Neutrophil (primary cell): ENCODE data around the gene CEP131.

Source experiments
- H3K27ac ChIP-seq: fragments of 200-600 bp; sonication (generic); 2 replicates; pipeline ENCODE4 v1.5.1; 2016; ENCODE audit warnings: mild to moderate bottlenecking, moderate library complexity
- H3K27me3 ChIP-seq: fragments of 200-600 bp; sonication (generic); 2 replicates; pipeline ENCODE4 v1.6.0; 2016; ENCODE audit warnings: mild to moderate bottlenecking
- H3K36me3 ChIP-seq: fragments of 200-600 bp; sonication (generic); 2 replicates; pipeline ENCODE4 v1.5.1; 2017
- H3K4me1 ChIP-seq, 2 experiments: fragments of 200-600 bp in 1 of 2; sonication (generic) in 1 of 2; 1 replicate in 1 of 2; 2 replicates in 1 of 2; pipeline versions ENCODE4 v1.5.1 to v1.6.1; 2013 to 2016; ENCODE audit warnings: low read depth in 1 of 2, low read length in 1 of 2, mild to moderate bottlenecking in 1 of 2, moderate library complexity in 1 of 2; ENCODE audit not compliant: control insufficient read depth in 1 of 2, insufficient read depth in 1 of 2
- H3K4me3 ChIP-seq, 2 experiments: fragments of 200-600 bp in 1 of 2; sonication (generic) in 1 of 2; 1 replicate in 1 of 2; 2 replicates in 1 of 2; pipeline ENCODE4 v1.5.1; 2013 to 2016; ENCODE audit warnings: low read depth in 1 of 2, low read length in 1 of 2, mild to moderate bottlenecking in 1 of 2, moderate library complexity in 1 of 2
- H3K9me3 ChIP-seq: fragments of 200-600 bp; sonication (generic); 2 replicates; pipeline ENCODE4 v1.5.1; 2016
- CTCF ChIP-seq: fragments of 200-600 bp; sonication (generic); IDR thresholded peaks from 2 replicates; pipeline ENCODE4 v1.5.1; 2016; ENCODE audit warnings: antibody characterized with exemption

The CEP131 gene

GRCh38 chr17:81246679-81247338 lies 24.0 kb upstream of the CEP131 start:
- Histone ChIP-seq H3K9me3 (no peaks in the 10 kb centered on the region), H3K4me1 (peaks cover 3% of the 10 kb centered on the region in 2 experiments), H3K36me3 (peaks cover 67% of the 10 kb centered on the region), H3K4me3 (no peak overlapping the region), H3K27ac (no peak overlapping the region), H3K27me3 (no peaks in the 10 kb centered on the region)
- no peak for TF ChIP-seq CTCF

GRCh38 chr17:81246343-81246670 lies 23.5 kb upstream of the CEP131 start:
- H3K4me1 ChIP-seq = peaks cover 3 to 6% of the 10 kb centered on the region in 2 experiments
- H3K36me3 ChIP-seq = peaks cover 62% of the 10 kb centered on the region
- no peak for TF ChIP-seq CTCF

GRCh38 chr17:81245665-81246342 lies 23.0 kb upstream of the CEP131 start:
- H3K36me3 ChIP-seq = peaks cover 57% of the 10 kb centered on the region
- no peaks in the 10 kb centered on the region for H3K27me3 ChIP-seq
- H3K4me1 ChIP-seq = peaks cover 3 to 6% of the 10 kb centered on the region in 2 experiments
- TF ChIP-seq CTCF = no peak
- H3K27ac ChIP-seq = no peak overlapping the region
- no peaks in the 10 kb centered on the region for H3K9me3 ChIP-seq
- no peak overlapping the region for H3K4me3 ChIP-seq

More at GRCh38 chr17:81246343-81246670, 23.5 kb upstream of the CEP131 start:
- Histone ChIP-seq H3K4me3 (no peak overlapping the region), H3K27me3 (no peaks in the 10 kb centered on the region), H3K9me3 (no peaks in the 10 kb centered on the region), H3K27ac (no peak overlapping the region)

GRCh38 chr17:81245024-81245664 lies 22.4 kb upstream of the CEP131 start:
- Histone ChIP-seq H3K9me3 (no peaks in the 10 kb centered on the region), H3K27ac (no peak overlapping the region), H3K36me3 (peaks cover 50% of the 10 kb centered on the region), H3K4me3 (no peak overlapping the region), H3K4me1 (peaks cover 3 to 8% of the 10 kb centered on the region in 2 experiments), H3K27me3 (no peaks in the 10 kb centered on the region)
- no peak for TF ChIP-seq CTCF

- Histone ChIP-seq H3K9me3 (no peaks in the 10 kb centered on the region), H3K27ac (no peak overlapping the region), H3K4me1 (peaks cover 9 to 14% of the 10 kb centered on the region in 2 experiments), H3K27me3 (no peaks in the 10 kb centered on the region), H3K36me3 (peaks cover 44% of the 10 kb centered on the region), H3K4me3 (no peak overlapping the region)
- TF ChIP-seq CTCF = no peak
Observed at GRCh38 chr17:81244358-81245023, 21.7 kb upstream of the CEP131 start.
